ENCODE measurements around the gene MTSS2.

The MTSS2 gene

GRCh38 chr16:70714581-70715054, 28.8 kb upstream of the MTSS2 start:
- no peak for DNase-seq

DNA sequence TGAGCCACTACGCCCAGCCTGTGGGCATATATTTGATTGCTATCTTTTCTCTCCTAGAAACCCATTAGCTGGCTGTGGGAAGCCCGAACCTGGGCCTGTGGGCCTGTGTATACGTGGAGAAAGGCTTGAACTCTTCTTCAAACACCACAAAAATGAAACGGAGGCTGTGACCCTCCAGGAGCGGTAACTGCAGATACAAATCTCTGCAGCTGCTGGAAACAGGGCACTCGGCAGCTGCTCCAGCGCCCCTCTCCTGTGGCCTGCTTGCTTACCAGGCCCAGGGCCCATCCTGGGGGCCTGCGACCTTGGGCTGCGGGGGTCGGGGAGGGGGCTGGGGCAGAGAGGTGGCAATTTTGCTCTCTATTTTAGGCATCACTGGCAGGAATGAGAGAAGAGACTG, 28.0 kb upstream of the MTSS2 start:
- no peak for DNase-seq

GRCh38 chr16:70713342-70713741, 27.5 kb upstream of the MTSS2 start:
- no peak for DNase-seq

- no peak for DNase-seq
These were observed 27.1 kb upstream of the MTSS2 start for GRCh38 chr16:70712942-70713341.

GRCh38 chr16:70712359-70712758, 26.5 kb upstream of the MTSS2 start:
- DNase-seq: no peak

DNA sequence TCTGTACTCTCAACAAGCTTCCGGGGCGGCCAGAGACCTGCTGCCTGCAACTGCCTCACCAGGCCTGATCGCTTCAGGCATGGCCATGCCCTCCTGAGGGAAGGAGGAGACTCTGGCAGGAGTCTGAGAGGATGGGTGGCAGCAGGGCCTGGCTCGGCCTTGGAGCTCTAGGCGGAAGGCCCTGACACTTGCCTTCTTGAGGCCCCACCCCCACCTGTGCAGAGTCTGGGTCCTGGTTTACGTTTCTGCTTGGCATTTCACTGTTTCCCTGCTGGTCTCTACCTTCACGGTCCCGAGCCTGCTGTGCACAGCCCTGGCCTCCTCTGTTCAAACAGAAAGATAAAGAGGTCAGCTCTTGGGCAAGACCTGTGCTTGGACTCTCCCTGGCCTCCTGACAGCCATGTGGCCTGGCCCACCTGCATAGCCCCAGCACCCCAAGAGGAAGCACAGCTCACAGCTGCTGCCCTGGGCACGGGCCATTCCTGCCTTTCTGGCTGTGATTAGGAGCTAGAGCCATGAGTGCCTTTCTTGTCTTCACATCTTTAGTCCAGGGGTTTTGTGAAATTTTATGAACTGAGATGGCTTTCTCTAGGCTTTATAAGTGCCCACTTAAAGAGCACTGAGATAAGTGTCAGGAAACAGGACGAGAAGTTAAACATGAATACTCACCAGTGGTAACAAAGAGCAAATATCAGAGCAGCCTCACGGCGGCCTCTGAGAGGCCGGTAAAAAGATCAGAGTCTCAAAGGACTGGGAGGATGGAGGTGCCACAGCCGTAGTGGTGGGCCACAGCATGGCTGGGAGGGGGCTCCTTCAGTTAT, 25.6 kb upstream of the MTSS2 start:
- no peak for DNase-seq

GRCh38 chr16:70710422-70711210, 24.8 kb upstream of the MTSS2 start:
- no peak for DNase-seq

DNA sequence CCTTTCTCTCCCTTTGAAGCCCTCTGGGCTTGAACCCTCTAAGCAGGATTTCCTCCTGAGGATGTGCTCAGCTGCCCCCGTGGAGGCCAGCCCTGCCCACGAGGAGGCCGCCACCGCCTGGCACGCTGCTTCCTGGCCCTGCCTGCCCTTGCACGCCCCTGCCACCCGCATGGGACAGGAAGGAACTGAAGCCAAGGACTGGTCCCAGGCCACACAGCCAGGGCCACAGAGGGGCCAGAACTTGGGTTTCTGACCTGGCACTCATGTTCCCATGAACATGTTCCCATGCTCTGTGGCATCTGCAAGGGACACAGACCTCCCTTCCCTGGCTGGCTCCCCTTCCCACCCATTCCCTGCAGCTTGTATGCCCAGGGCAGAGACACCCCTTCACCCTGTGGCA, 24.1 kb upstream of the MTSS2 start:
- no peak for DNase-seq

- DNase-seq: no peak
These were observed 23.6 kb upstream of the MTSS2 start for GRCh38 chr16:70709457-70709856.

DNA sequence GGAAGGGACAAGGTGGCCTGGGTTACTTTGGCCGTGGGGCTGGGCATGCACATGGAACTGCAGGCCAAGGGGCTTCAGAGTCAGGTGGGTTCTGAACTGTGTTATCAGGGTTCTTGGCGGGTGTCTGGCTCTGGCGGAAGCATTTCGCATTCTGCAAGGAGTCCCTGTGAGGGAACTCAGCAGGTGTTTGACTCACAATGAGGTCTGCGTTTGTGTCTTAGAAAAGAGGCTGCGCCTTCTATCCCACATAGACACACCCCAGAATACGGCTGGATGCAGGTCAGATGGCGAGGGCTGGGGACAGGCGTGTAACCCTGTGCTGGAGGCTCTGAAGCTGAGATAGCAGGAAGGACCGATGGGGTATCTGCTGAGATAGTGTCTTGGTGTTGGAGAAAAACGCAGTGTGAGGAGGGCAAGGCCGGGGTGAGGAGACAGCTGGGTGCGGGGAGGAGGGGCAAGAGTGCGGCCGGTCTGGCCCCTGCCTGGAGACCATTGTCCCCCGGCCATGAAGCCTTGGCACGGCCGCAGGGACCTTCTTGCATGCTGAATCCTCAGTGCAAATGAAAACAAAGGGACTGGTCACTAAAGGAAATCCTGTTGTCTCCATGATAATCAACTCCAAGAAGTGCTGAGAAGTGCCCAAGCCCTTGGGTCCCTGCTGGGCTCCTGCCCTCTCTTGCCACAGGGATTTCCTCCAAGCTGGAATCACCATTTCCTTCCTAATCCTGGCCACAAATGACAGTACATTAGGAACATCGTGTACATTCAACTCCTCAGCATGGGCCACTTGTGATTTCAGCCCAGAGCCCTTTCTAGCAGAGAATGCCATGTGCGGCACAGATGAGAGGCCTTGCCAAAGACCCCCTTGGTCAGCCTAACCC, 22.8 kb upstream of the MTSS2 start:
- DNase-seq: no peak

GRCh38 chr16:70706948-70707465, 21.2 kb upstream of the MTSS2 start:
- no peak for DNase-seq

DNA sequence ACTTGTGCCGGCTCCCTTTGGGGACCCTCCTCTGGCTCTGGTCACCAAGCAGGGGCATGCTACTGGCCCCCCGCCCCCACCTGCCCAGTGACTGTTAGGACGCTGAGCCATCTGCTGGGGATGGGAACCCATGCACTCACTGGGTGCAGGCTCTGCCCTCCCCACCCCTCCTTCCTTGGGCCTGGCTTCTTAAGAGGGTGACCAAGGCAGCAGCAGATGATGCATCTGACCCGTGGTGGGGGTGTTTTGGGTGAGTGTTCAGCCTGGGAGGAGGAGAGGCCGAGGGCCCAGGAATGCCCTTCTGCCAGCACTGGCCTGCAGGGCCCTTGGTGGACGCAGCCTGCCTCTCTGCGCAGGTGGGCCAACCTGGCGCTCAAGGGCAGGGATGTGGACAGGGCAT, 19.2 kb upstream of the MTSS2 start:
- no peak for DNase-seq

- no peak for DNase-seq
These were observed 18.7 kb upstream of the MTSS2 start for GRCh38 chr16:70704586-70704985.

- DNase-seq: no peak
These were observed 18.1 kb upstream of the MTSS2 start for GRCh38 chr16:70703835-70704381.

DNA sequence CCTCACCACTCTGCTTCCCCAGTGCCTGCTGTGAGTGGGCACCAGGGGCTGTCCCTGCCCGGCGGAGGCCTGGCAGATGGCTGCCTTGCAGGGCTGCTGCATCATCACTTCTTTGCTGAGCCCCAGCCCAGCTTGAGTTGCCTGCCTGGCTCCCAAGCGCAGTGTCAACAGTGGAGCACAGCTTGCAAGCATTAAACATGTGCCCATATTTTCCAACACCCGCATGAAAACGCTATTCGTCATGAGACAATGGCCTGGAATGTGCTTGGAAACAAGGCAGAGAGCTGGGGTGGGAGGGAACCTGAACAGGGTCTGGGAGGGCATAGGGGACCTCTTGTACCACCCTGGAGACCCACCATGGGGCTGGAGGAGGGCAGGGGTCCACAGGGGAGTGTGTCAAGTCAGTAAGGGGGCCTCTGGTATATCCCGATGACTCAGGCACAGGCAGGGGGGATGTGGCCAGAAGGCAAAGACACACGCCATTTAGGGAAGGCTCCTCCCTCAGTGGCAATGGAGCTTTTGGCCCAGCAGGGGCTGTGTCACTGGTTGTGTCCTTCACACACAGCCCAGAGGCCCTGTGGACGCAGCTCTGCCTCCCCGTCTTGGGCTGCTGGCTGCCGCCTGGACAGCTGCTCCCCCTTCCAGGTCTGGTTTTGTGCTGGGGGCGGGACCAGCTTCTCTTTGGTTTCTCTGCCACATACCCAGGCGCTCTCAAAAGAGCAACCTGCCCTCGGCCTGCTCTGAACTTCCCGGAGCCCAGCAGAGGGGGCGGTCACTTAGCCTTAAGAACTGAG, 17.4 kb upstream of the MTSS2 start:
- no peak for DNase-seq

DNA sequence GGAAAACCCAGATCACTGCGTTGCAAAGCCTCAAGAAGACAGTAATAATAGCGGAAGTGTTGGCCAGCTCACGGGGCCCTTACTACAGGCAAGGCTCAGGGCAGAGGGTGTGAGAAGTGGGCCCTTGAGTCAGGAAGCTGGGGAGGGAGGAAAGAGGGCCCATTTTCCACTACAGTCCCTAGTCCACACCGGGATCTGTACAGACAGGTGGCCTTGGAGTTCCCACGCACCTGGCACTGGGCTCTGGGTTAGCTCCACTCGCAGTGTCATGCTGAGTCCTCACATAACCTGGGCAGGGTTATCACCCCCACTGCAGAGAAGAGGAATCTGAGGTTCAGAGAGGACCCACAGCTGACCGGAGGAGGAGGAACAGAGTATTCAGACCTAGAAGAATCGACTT, 16.8 kb upstream of the MTSS2 start:
- no peak for DNase-seq

DNA sequence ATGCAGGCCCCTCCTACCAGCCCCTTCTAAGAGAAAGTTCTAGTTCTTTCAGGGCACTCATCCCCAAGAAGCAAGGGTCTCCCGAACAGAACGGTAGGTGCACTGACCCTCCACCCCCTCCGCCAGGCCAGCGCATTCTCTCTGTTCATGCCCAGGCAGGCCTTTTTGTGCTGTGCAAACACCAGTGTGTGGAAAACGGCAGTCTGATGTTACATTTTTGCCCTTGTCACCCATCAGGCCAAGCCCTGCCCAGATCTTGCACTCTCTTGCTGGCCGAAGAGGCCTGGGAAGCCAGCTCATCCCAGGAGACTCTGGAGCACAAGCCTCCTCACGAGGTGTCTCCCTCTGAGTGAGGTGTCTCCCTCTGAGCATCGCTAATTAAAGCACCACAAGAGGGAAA, 16.1 kb upstream of the MTSS2 start:
- DNase-seq: no peak

GRCh38 chr16:70701596-70701995, 15.7 kb upstream of the MTSS2 start:
- no peak for DNase-seq

- no peak for DNase-seq
These were observed 15.2 kb upstream of the MTSS2 start for GRCh38 chr16:70701036-70701435.

DNA sequence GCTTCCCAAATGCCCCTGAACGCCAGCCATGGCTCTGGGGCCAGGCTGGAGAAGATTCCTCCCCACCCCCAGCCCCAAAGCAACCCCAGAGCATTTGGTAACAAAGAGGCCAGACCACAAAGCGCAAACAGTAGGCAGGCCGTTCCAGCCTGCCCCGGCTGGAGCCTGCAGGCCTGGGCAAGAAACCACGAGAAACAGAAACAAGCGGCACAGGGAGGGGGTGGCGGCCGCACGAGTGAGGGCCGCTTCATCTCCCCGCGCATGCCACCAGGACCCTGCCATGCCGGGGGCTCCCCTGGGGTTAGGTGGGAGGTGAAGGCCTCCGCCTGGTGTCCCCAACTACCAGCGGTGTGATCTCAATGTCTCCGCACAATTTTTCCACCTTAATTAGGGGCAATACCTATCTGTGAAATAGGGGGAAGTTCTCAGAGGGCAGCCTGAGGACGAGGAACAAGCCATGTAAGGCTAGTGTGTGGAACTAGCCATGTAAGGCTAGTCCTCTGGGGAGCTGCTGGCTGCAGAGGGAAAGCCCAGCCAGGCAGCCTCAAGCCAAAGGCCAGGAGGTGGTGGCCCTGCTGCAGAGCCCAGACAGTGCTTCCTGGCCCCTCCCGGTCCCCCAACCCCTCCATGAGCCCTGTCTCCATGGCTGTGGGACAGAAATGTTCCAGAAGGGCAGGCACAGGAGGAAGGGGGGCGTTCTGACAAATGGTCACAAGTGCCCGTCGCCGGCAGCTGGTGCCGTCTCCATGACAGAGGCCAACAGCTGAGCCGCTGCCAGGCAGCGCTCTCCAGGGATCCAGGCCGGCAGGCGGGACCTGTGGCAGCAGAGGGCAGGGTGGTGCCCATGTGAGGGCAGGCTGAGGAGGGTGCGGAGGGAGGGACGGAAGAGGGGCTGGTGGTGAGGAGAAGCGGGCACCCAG, 14.5 kb upstream of the MTSS2 start:
- DNase-seq: no peak

GRCh38 chr16:70699696-70700095, 13.8 kb upstream of the MTSS2 start:
- DNase-seq: no peak

Measured in CD4-positive, alpha-beta T cell treated with Interleukin-17A for 4 hours (primary cell).